NB4 (cell line): ENCODE measurements around the gene RIMS4.

Experiments used
- DNase-seq: peaks from one replicate; pipeline ENCODE4 v3.0.0; 2010; ENCODE audit warnings: low read depth
- H3K4me3 ChIP-seq: one replicate; pipeline ENCODE4 v1.5.1; 2011; ENCODE audit warnings: mild to moderate bottlenecking, low read depth, low read length, moderate library complexity
- CTCF ChIP-seq: IDR thresholded peaks from one replicate; pipeline ENCODE4 v1.5.1; 2012; ENCODE audit warnings: low read depth, low read length
- MAX ChIP-seq: IDR thresholded peaks from 2 replicates; pipeline ENCODE4 v1.6.1; 2011; ENCODE audit warnings: low read depth, low read length
- MYC ChIP-seq: IDR thresholded peaks from 2 replicates; pipeline ENCODE4 v1.6.1; 2011; ENCODE audit warnings: low read depth, low read length
- POLR2A ChIP-seq: IDR thresholded peaks from 2 replicates; pipeline ENCODE4 v1.6.1; 2011; ENCODE audit warnings: mild to moderate bottlenecking; ENCODE audit not compliant: insufficient read length; ENCODE audit errors: extremely low read depth

The RIMS4 gene

GRCh38 chr20:44850837-44851236 lies 40.5 kb upstream of the RIMS4 start:
- H3K4me3 ChIP-seq = no peak overlapping the region
- no peak for TF ChIP-seq POLR2A
- TF ChIP-seq MAX = no peak
- no peak for TF ChIP-seq MYC
- TF ChIP-seq CTCF = no peak
- DNase-seq = no peak

- no peak for DNase-seq
- TF ChIP-seq MYC (no peak), MAX (no peak), POLR2A (no peak), CTCF (no peak)
- H3K4me3 ChIP-seq = no peak overlapping the region
Observed at GRCh38 chr20:44850272-44850671, 39.9 kb upstream of the RIMS4 start.

GRCh38 chr20:44849703-44850102 lies 39.4 kb upstream of the RIMS4 start:
- no peak for DNase-seq
- no peak for TF ChIP-seq MAX
- no peak for TF ChIP-seq MYC
- no peak for TF ChIP-seq CTCF
- TF ChIP-seq POLR2A = no peak
- no peak overlapping the region for H3K4me3 ChIP-seq

GRCh38 chr20:44848254-44849015 lies 38.1 kb upstream of the RIMS4 start:
- no peak for DNase-seq
- no peak overlapping the region for H3K4me3 ChIP-seq
- TF ChIP-seq POLR2A = no peak
- TF ChIP-seq CTCF = no peak
- TF ChIP-seq MAX = no peak
- TF ChIP-seq MYC = no peak

- H3K4me3 ChIP-seq = no peak overlapping the region
- no peak for DNase-seq
- TF ChIP-seq CTCF (no peak), MYC (no peak), MAX (no peak), POLR2A (no peak)
Observed at GRCh38 chr20:44843876-44844275, 33.5 kb upstream of the RIMS4 start.
